ENCODE measurements around the gene EFCAB12. TPM values are rescaled to one million over a fixed set of nuclear protein-coding genes. Genes with fewer than 3 reads are reported as not detected.
A peak's percentile ranks its signal among the peaks of the same experiment; 100 is the strongest.
"Not testable (repeated sequence)": the region's sequence is repeated elsewhere in the genome, so short reads cannot be mapped to it uniquely, and the experiment has no call there.

Gene EFCAB12
- total and polyA plus RNA-seq, 2 of the 13 experiments (the other 11 are each of a cell fraction or from before 2014, with no cell fraction given), result 0.31 to 2.4 TPM

GRCh38 chr3:129393760-129394564 is 34.5 kb downstream of the EFCAB12 start (continued):
- TF ChIP-seq PAXIP1 (CRISPR knock-in tag; conservative IDR thresholded peaks at IDR 0.05) (peak; percentile 57), SOX5 (CRISPR knock-in tag; IDR thresholded peaks at IDR 0.05; ENCODE audit: borderline replicate concordance) (0 out of 2 replicates have a peak, but pooled peaks have one; percentile 17), MEIS1 (CRISPR knock-in tag; IDR thresholded peaks at IDR 0.05; ENCODE audit: borderline replicate concordance) (peak; percentile 32; the same call in 1 of the 2 replicates), KAT8 (CRISPR knock-in tag; IDR thresholded peaks at IDR 0.05) (peak; percentile 47; the same call in 1 of the 2 replicates), LCORL (CRISPR knock-in tag; IDR thresholded peaks at IDR 0.05) (peak; percentile 58; the same call in 1 of the 2 replicates), ZMAT3 (CRISPR knock-in tag; conservative IDR thresholded peaks at IDR 0.05) (0 out of 2 replicates have a peak, but pooled peaks have one; percentile 37), TEAD3 (CRISPR knock-in tag; optimal IDR thresholded peaks at IDR 0.05; ENCODE audit: borderline replicate concordance) (peak; percentile 13), HNF4A (CRISPR knock-in tag; IDR thresholded peaks at IDR 0.05) (peak; percentile 89), ZFY (CRISPR knock-in tag; IDR thresholded peaks at IDR 0.05) (peak; percentile 41; the same call in 1 of the 2 replicates), ZBTB33 (CRISPR knock-in tag; IDR thresholded peaks at IDR 0.05) (peak; percentile 84; the same call in 1 of the 2 replicates), TARDBP (CRISPR knock-in tag; IDR thresholded peaks at IDR 0.05) (peak; percentile 36; the same call in 1 of the 2 replicates), CEBPG (CRISPR knock-in tag; IDR thresholded peaks at IDR 0.05) (peak; percentile 70), ZBTB43 (CRISPR knock-in tag; conservative IDR thresholded peaks at IDR 0.05) (peak; percentile 81), ZFX (CRISPR knock-in tag; IDR thresholded peaks at IDR 0.05; ENCODE audit: low read depth) (peak; percentile 56)
- not testable (repeated sequence) for TF ChIP-seq LCORL (IDR thresholded peaks at IDR 0.05)
- TF ChIP-seq, protein P1, sequence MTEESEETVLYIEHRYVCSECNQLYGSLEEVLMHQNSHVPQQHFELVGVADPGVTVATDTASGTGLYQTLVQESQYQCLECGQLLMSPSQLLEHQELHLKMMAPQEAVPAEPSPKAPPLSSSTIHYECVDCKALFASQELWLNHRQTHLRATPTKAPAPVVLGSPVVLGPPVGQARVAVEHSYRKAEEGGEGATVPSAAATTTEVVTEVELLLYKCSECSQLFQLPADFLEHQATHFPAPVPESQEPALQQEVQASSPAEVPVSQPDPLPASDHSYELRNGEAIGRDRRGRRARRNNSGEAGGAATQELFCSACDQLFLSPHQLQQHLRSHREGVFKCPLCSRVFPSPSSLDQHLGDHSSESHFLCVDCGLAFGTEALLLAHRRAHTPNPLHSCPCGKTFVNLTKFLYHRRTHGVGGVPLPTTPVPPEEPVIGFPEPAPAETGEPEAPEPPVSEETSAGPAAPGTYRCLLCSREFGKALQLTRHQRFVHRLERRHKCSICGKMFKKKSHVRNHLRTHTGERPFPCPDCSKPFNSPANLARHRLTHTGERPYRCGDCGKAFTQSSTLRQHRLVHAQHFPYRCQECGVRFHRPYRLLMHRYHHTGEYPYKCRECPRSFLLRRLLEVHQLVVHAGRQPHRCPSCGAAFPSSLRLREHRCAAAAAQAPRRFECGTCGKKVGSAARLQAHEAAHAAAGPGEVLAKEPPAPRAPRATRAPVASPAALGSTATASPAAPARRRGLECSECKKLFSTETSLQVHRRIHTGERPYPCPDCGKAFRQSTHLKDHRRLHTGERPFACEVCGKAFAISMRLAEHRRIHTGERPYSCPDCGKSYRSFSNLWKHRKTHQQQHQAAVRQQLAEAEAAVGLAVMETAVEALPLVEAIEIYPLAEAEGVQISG (CRISPR knock-in tag; IDR thresholded peaks at IDR 0.05), result peak; percentile 66; the same call in 1 of the 2 replicates
- TF ChIP-seq, protein P2, sequence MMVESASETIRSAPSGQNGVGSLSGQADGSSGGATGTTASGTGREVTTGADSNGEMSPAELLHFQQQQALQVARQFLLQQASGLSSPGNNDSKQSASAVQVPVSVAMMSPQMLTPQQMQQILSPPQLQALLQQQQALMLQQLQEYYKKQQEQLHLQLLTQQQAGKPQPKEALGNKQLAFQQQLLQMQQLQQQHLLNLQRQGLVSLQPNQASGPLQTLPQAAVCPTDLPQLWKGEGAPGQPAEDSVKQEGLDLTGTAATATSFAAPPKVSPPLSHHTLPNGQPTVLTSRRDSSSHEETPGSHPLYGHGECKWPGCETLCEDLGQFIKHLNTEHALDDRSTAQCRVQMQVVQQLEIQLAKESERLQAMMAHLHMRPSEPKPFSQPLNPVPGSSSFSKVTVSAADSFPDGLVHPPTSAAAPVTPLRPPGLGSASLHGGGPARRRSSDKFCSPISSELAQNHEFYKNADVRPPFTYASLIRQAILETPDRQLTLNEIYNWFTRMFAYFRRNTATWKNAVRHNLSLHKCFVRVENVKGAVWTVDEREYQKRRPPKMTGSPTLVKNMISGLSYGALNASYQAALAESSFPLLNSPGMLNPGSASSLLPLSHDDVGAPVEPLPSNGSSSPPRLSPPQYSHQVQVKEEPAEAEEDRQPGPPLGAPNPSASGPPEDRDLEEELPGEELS (CRISPR knock-in tag; IDR thresholded peaks at IDR 0.05), result peak; percentile 44

Measured in HepG2 (cell line).